Adrenal gland (tissue), 12 donors: ENCODE measurements around the gene SLC5A6. TPM values are rescaled to one million over a fixed set of nuclear protein-coding genes. Genes with fewer than 3 reads are reported as not detected.

Experiments used
- DNase-seq, 7 donors: peaks; one replicate each; pipeline ENCODE4 v3.0.0-alpha.2; 2019 to 2020
- H3K27ac ChIP-seq, 5 donors: fragments of 200-600 bp; sonication (generic) in 4 of 5; 1 replicate in 3 of 5; 2 replicates in 2 of 5; pipeline versions ENCODE4 v1.5.1 to v1.8.0; 2016 to 2020; ENCODE audit warnings: mild to moderate bottlenecking in 1 of 5
- H3K27me3 ChIP-seq: fragments of 200-600 bp; 2 replicates; pipeline ENCODE4 v1.8.0; 2021
- H3K36me3 ChIP-seq, 2 donors: fragments of 200-600 bp; replicated peaks in 1 of 2; 1 replicate in 1 of 2; 2 replicates in 1 of 2; pipeline versions ENCODE4 v1.5.1 to v1.8.0; 2018 to 2022
- H3K4me1 ChIP-seq, 2 donors: fragments of 200-600 bp; replicated peaks in 1 of 2; 1 replicate in 1 of 2; 2 replicates in 1 of 2; pipeline versions ENCODE4 v1.5.1 to v1.8.0; 2018 to 2021
- H3K4me3 ChIP-seq, 4 donors: fragments of 200-600 bp; sonication (generic) in 3 of 4; one replicate each; pipeline ENCODE4 v1.5.1; 2016 to 2018
- H3K9me3 ChIP-seq, 3 donors: fragments of 200-600 bp; sonication (generic) in 1 of 3; replicated peaks in 1 of 3; 1 replicate in 2 of 3; 2 replicates in 1 of 3; pipeline versions ENCODE4 v1.5.1 to v1.8.0; 2016 to 2021
- POLR2A ChIP-seq, 2 donors: fragments of 450-650 bp; IDR thresholded peaks; one replicate each; pipeline ENCODE4 v1.6.1; 2017; ENCODE audit warnings: antibody characterized with exemption in 2 of 2, mild to moderate bottlenecking in 2 of 2, moderate library complexity in 1 of 2
- WGBS, 4 donors: extraction: QIAGEN DNeasy Blood & Tissue Kit in 2 of 4; methylation state at CpG; one replicate each; pipeline versions ENCODE4 v1.1.5 to v1.1.7; 2013 to 2017; 5-methylcytosine and 5-hydroxymethylcytosine counted together
- intact Hi-C, 2 donors: fragments of 100-400 bp; cut with DNase I; formaldehyde crosslinking; loops; one replicate each; pipeline versions ENCODE4 v1.14.1 to v1.15.0; 2022 to 2023
- polyA plus RNA-seq, 3 donors: library from polyadenylated mRNA; stranded (reverse); fragments of 200-250 nt in 2 of 3; fragments of 350-450 nt in 1 of 3; fragmentation: Illumina TruSeq in 1 of 3; extraction: RNeasy Lipid Tissue Mini Kit (QIAGEN cat#74804) in 1 of 3; gene quantifications; one replicate each; pipeline ENCODE4 v1.2.3, GENCODE V29; 2013 to 2014
- total RNA-seq, 9 donors: library from RNA; depleted of rRNA in 4 of 9; stranded (reverse); fragments of >200 nt in 4 of 9; fragments of 120-200 nt in 1 of 9; fragmentation: NEBNext Ultra II Directional in 1 of 9; extraction: Animal tissue kit (Norgen Biotek cat#: 25700) in 1 of 9; gene quantifications; one replicate each; pipeline versions ENCODE4 v1.1.0 to v1.2.4, GENCODE V29; 2013 to 2023
- TF ChIP-seq, protein P1 (sequence below), 6 experiments: fragments of 450-650 bp in 4 of 6; fragments of 200-600 bp in 2 of 6; sonication (generic) in 1 of 6; IDR thresholded peaks; 1 replicate in 5 of 6; 2 replicates in 1 of 6; pipeline versions ENCODE4 v1.5.1 to v1.8.0; 2016 to 2021; ENCODE audit warnings: antibody characterized with exemption in 6 of 6, mild to moderate bottlenecking in 2 of 6, moderate library complexity in 1 of 6
- donor health status: healthy with polysubstance abuse.
- donor health status: Bipolar disorder and iron deficiency.
- donor health status: DM: yes; HTN: yes; CAD: no.
- donor health status: DM: no; HTN: no; CAD: no.
- donor health status: DM: no; HTN: no; CAD: no.
- donor health status: DM: yes; HTN: yes; CAD: no.

Gene SLC5A6
- total and polyA plus RNA-seq, 12 donors, result 13.5 to 35.0 (median 18.3) TPM

DNA sequence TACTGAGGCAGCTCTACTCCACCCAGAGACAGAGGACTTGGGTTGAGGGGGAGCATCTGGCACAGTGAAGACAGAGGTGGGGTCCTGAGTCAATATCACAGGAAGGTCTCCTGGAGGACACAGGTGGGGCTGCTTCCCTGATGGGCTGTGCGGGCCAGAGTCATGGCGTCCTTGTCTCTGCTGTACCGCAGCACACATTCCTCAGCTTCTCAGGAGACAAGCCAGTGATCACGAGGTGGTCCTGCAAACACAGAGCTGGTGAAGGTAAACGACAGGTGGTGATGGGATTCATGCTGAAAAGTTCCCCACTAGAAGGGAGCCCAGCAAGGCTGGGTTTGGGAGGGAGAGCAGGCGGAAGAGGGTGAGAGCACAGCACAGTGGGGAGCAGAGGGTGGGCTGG is 53.6 kb downstream of the SLC5A6 start:
- Histone ChIP-seq H3K36me3 (no peaks in the 10 kb centered on the region), H3K9me3 (no peaks in the 10 kb centered on the region), H3K27me3 (no peaks in the 10 kb centered on the region), H3K4me3 (no peak overlapping the region), H3K27ac (no peak overlapping the region), H3K4me1 (peaks cover 0 to 5% of the 10 kb centered on the region in 2 donors)
- intact Hi-C loops, result no loop called here
- no peak for TF ChIP-seq POLR2A (IDR thresholded peaks at IDR 0.05)
- DNase-seq, result no peak
- WGBS, 4 donors, result 70 to 86% (median 82%) methylated on average over 5 to 6 of the region's 6 CpGs

DNA sequence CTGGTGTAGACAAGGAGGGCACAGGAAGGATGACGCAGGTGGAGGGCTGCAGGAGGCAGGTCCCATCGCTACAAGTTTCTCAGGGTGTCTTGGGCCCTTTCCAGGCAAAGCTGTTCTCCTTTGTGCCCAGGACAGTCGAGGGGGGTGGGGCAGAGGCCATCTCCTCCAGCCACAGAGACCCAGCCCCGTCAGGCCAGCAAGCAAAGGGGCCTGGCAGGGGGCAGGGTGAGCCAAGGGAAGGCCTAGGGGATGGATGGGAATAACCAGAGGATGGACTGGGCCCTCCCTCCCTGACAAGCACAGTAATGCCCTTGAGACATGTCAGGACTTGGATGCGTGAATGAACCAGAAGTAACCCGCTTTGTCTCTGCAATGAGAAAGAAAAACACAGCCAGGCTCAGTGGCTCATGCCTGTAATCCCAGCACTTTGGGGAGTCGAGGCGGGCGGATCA is 57.0 kb downstream of the SLC5A6 start:
- no peak for TF ChIP-seq POLR2A (IDR thresholded peaks at IDR 0.05)
- TF ChIP-seq, protein P1, sequence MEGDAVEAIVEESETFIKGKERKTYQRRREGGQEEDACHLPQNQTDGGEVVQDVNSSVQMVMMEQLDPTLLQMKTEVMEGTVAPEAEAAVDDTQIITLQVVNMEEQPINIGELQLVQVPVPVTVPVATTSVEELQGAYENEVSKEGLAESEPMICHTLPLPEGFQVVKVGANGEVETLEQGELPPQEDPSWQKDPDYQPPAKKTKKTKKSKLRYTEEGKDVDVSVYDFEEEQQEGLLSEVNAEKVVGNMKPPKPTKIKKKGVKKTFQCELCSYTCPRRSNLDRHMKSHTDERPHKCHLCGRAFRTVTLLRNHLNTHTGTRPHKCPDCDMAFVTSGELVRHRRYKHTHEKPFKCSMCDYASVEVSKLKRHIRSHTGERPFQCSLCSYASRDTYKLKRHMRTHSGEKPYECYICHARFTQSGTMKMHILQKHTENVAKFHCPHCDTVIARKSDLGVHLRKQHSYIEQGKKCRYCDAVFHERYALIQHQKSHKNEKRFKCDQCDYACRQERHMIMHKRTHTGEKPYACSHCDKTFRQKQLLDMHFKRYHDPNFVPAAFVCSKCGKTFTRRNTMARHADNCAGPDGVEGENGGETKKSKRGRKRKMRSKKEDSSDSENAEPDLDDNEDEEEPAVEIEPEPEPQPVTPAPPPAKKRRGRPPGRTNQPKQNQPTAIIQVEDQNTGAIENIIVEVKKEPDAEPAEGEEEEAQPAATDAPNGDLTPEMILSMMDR (IDR thresholded peaks at IDR 0.05), result no peak
- no peaks in the 10 kb centered on the region for H3K36me3 ChIP-seq

DNA sequence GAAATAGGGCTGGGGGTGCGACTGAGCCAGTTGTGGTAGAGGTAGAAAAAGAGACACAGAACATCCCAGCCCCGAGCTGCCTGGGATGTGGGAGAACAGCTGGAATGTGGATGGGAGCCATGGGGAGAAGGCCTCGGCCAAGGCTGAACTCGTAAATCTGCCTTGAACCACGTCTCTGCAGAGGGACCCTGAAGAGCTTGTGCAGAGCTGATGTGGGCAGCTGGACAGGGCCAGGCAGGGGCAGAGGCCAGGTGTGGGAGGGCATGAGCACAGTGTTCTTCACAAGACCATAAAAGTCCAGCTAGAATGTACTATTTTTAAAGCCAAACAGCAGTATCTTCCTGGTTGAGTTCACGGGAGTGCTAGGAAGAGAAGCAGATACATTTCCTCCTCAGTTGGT is 57.6 kb downstream of the SLC5A6 start:
- WGBS, 4 donors, result 21 to 53% (median 46%) methylated on average over 6 of the region's 6 CpGs
- intact Hi-C loops, result no loop called here
- TF ChIP-seq, protein P1 (IDR thresholded peaks at IDR 0.05), result no peak
- TF ChIP-seq POLR2A (IDR thresholded peaks at IDR 0.05), result no peak
- peaks cover 0 to 5% of the 10 kb centered on the region in 2 donors for H3K4me1 ChIP-seq
- no peaks in the 10 kb centered on the region for H3K36me3 ChIP-seq
- H3K9me3 ChIP-seq, result no peaks in the 10 kb centered on the region
- DNase-seq, result peak in 1 of 7 donors; percentile 15
- H3K27me3 ChIP-seq, result no peaks in the 10 kb centered on the region
- no peak overlapping the region for H3K4me3 ChIP-seq
- H3K27ac ChIP-seq, result no peak overlapping the region

More for the DNA sequence above, 57.0 kb downstream of the SLC5A6 start:
- intact Hi-C loops, result no loop called here
- Histone ChIP-seq H3K27me3 (no peaks in the 10 kb centered on the region), H3K27ac (no peak overlapping the region), H3K9me3 (no peaks in the 10 kb centered on the region), H3K4me1 (peaks cover 0 to 5% of the 10 kb centered on the region in 2 donors), H3K4me3 (no peak overlapping the region)
- no peak for DNase-seq
- WGBS, 4 donors, result 83 to 89% (median 84%) methylated on average over 8 to 9 of the region's 9 CpGs

DNA sequence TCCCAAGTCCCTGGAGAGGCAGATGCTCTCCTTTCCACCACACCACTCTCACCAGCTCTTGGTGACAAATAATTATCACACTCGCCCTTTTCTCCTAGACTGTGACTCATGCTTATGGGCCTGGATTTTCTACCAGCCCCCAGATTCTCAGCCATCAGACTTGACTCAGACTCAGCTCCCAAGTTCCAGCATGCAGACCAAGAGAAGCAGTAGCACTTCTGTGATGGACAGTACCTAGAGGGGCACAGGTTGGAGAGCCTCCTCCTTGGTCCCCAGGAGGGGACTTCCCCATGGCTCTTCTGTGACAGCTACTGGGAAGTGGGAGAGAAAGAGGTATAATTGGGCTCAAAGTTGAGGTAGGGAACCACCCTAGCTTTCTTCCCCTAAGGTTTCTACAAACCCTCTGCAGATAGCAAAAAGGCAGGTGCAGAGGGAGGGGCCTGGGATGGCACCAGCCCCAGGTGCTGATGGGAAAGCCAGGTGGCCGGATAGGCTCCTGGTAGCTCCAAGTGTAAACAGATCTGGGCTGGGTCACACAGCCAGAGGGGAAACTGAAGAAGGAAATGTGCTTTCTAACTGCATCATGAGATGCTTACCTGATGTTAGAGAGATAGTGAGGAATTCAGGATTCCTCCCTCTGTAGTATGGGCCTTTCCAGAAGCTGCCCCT is 59.1 kb downstream of the SLC5A6 start:
- no peaks in the 10 kb centered on the region for H3K27me3 ChIP-seq
- TF ChIP-seq POLR2A (IDR thresholded peaks at IDR 0.05), result no peak
- TF ChIP-seq, protein P1 (IDR thresholded peaks at IDR 0.05), result no peak
- H3K9me3 ChIP-seq, result no peaks in the 10 kb centered on the region
- 64 to 86% (median 81%) methylated on average over 2 of the region's 2 CpGs for WGBS, 4 donors
- no peak overlapping the region for H3K27ac ChIP-seq
- H3K36me3 ChIP-seq, result no peaks in the 10 kb centered on the region
- peaks cover 0 to 5% of the 10 kb centered on the region in 2 donors for H3K4me1 ChIP-seq
- DNase-seq, result no peak
- H3K4me3 ChIP-seq, result no peak overlapping the region
- intact Hi-C loops, result no loop called here
